Neuron (in vitro differentiated cells): ENCODE data around the gene CFAP300.

Experiments used
- H2AFZ ChIP-seq: one replicate; pipeline ENCODE4 v1.6.1; 2013; ENCODE audit warnings: low read depth, mild to moderate bottlenecking, inconsistent platforms, low read length, moderate library complexity
- H3K27me3 ChIP-seq: one replicate; pipeline ENCODE4 v1.6.1; 2013; ENCODE audit warnings: low read length; ENCODE audit not compliant: insufficient read depth
- H3K36me3 ChIP-seq: one replicate; pipeline ENCODE4 v1.6.1; 2013; ENCODE audit warnings: low read length; ENCODE audit not compliant: insufficient read depth
- H3K4me1 ChIP-seq: one replicate; pipeline ENCODE4 v1.6.1; 2013; ENCODE audit warnings: low read length; ENCODE audit not compliant: insufficient read depth
- H3K4me3 ChIP-seq: 2 replicates; pipeline ENCODE4 v1.5.1; 2013; ENCODE audit warnings: mild to moderate bottlenecking, low read length, moderate library complexity
- H3K9me3 ChIP-seq: one replicate; pipeline ENCODE4 v1.6.1; 2013; ENCODE audit warnings: low read length

Gene CFAP300

DNA sequence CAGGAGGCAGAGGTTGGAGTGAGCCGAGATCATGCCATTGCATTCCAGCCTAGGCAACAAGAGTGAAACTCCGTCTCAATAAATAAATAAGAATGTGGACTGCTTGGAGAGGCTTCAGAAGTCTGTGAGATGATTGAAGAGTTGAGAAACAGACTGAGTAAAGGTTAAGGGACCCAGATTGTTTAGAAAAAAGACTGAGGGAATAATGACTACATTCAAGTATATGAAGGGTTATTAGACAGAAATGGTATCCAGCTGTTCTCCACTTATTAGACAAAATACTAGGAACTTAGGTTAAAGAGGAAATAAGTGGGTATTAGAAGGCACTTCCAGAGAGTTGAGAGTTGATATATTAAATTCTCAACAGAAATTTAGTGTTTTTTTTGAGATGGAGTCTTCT lies 52.5 kb downstream of the CFAP300 start:
- Histone ChIP-seq H3K9me3 (no peaks in the 10 kb centered on the region), H2AFZ (no peak overlapping the region), H3K36me3 (no peaks in the 10 kb centered on the region), H3K4me3 (no peak overlapping the region), H3K27me3 (no peaks in the 10 kb centered on the region), H3K4me1 (no peaks in the 10 kb centered on the region)

DNA sequence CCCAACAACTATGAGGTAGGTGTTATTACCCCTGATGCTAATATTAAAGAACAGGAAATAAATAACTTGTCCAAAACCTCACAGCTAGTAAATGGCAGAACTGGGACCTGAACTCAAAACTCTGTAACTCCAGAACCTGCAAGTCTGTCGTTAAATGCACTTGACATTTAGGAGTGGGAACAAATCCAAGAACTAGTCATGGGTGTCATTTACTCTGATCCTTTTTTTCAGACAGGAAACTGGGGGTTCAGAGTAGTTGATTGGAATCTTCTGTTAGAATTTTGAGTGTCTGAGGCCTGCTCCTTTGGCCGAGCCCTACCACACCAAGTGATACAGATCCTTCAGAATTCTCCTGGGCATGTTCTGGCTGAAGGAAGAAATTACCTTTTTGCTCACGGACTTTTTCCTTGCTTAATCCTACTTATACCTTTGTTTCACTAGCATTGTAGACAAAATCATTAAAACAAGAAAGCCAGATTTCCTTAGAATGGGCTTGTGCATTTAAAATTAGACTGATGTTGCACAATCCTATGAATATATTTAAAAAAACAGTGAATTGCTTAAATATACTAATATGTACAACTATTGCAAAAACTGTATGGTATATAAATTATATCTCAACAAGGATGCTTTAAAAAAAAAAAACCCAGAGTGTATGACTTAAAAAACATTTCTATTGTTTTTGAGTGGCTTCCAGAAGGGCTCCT lies 61.6 kb downstream of the CFAP300 start:
- Histone ChIP-seq H3K9me3 (no peaks in the 10 kb centered on the region), H3K4me1 (peaks cover 18% of the 10 kb centered on the region), H2AFZ (no peak overlapping the region), H3K4me3 (peak overlapping the region; percentile 97), H3K36me3 (no peaks in the 10 kb centered on the region), H3K27me3 (no peaks in the 10 kb centered on the region)

DNA sequence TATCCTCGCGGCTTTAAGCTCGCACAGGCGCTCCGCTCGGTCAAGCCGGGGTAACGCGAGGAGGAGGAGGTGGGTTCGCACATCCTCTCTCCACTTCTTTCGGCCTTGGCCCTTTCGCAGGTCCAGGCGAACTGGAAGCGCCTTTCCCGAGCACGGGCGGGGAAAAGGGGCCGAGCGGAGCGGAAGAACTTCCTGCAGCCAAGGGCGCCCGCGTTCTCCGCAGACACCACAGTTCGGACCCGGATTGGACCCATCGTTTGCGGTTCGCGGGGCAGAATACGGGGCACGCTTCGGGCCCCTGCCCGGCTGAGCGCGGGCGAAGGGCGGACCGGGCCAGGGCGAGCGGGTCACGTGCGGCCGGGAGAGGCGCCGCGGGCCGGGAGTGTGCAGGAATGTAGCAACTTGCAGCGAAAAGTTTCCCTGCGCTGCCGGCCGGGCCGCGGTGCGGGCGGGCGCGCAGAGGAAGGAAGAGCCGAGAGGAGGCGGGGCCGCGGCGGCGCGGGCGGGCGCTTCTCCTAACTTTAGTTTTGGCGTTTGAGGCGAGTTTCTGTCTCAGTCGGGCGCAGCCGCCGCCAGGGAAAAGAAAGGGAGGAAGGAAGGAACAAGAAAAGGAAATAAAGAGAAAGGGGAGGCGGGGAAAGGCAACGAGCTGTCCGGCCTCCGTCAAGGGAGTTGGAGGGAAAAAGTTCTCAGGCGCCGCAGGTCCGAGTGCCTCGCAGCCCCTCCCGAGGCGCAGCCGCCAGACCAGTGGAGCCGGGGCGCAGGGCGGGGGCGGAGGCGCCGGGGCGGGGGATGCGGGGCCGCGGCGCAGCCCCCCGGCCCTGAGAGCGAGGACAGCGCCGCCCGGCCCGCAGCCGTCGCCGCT lies 62.9 kb downstream of the CFAP300 start, which contains the start of gene YAP1:
Gene YAP1 (plus strand): TSS at position 552 of the 865 bp plus-strand sequence. CDS start 402 bp downstream, outside the sequence.
- no peaks in the 10 kb centered on the region for H3K27me3 ChIP-seq
- H3K36me3 ChIP-seq = peaks cover 8% of the 10 kb centered on the region
- no peaks in the 10 kb centered on the region for H3K9me3 ChIP-seq

DNA sequence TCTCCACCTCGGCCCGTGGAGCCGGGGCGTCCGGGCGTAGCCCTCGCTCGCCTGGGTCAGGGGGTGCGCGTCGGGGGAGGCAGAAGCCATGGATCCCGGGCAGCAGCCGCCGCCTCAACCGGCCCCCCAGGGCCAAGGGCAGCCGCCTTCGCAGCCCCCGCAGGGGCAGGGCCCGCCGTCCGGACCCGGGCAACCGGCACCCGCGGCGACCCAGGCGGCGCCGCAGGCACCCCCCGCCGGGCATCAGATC lies 63.4 kb downstream of the CFAP300 start:
- Histone ChIP-seq H3K4me3 (peak overlapping the region; percentile 97), H3K36me3 (peaks cover 8% of the 10 kb centered on the region), H3K9me3 (no peaks in the 10 kb centered on the region), H3K4me1 (peaks cover 36% of the 10 kb centered on the region), H3K27me3 (no peaks in the 10 kb centered on the region), H2AFZ (peak overlapping the region; percentile 94)

More for the DNA sequence above, 62.9 kb downstream of the CFAP300 start, which contains the start of gene YAP1:
- Histone ChIP-seq H3K4me1 (peaks cover 30% of the 10 kb centered on the region), H2AFZ (peak within 1 kb of the TSS; percentile 94), H3K4me3 (peak within 1 kb of the TSS; percentile 97)

DNA sequence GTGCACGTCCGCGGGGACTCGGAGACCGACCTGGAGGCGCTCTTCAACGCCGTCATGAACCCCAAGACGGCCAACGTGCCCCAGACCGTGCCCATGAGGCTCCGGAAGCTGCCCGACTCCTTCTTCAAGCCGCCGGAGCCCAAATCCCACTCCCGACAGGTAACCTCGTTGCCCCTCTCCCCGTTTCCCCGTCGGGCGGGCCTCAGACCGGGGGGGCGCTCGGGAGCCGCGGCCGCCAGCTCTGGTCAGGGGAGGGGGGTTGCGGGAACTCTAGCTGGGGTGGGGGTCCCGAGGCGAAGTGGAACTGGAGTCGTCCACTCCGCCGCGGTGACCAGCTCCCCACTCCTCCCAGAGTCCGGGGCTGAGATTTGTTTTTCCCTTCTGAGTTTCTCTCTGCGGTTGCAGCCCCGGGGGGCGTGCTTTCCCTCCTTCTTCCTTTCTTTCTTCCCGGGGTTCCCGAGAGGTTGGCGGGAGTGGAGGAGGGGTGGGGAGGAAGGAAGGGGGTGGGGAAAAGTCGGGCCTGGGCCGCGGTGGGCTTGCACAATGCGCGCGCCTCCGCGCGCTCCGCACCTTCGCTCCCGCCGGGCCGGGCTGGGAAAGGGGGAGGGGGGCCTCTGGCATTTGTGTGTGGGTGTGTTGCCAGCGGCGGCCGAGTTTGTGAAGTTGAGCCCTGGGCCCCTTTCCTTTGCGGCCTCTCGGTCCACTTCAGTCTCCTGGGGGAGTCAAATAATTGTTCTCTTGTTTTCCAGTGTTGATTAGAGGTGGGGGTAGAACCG lies 64.0 kb downstream of the CFAP300 start:
- H3K4me3 ChIP-seq = peak overlapping the region; percentile 97

DNA sequence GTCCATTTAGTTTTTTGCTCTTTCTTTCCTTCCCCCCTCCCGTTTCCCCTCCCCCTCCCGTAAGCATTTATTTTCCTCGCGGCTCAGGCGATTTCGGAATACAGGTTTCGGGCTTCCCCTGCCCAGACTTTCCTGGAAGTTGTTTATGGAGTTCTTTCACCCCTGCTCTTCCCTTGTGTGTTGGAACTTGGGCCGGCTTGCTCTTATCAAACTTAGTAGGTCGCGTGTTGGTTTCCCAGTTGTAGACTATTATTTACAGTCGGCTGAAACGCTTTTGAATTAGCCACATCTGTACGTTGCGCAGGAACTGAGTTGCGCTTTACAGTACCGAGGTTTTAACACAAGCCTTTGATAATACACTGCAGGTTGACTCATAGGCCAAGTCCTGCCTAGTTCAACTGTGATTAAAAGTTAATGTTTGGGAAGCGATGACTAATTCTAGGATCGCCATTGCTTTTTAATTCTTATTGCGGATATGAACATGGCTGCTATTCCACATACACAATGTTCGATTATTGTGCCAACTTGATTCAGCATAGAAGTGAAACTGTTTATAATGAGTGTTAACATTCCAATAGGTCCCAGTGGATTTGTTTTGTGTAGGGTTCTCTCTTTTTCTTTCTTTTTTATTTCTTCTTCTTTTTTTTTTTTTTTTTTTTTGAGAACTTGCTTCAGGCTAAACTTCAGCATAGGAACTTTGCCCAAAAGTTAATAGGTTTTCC lies 64.7 kb downstream of the CFAP300 start:
- H3K36me3 ChIP-seq = peaks cover 11% of the 10 kb centered on the region
- H3K27me3 ChIP-seq = no peaks in the 10 kb centered on the region
- H3K4me1 ChIP-seq = peaks cover 45% of the 10 kb centered on the region

More for the DNA sequence above, 64.0 kb downstream of the CFAP300 start:
- Histone ChIP-seq H2AFZ (peak overlapping the region; percentile 94), H3K27me3 (no peaks in the 10 kb centered on the region), H3K4me1 (peaks cover 41% of the 10 kb centered on the region), H3K9me3 (no peaks in the 10 kb centered on the region), H3K36me3 (peaks cover 9% of the 10 kb centered on the region)

DNA sequence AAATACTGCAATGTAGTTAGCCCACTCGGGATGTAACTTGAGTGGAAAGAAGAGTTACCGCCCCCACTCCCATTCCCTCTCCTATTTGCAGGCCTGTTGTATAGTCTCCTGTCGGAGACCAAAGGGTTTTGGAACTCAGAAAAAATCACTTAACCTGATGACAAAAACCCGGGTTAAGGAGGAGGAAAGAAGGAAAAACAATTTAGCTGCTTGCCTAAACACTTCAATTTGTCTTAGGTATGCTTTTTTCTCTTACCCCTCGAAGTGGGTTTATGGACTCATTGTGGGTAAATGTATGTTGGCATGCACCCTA lies 65.2 kb downstream of the CFAP300 start:
- Histone ChIP-seq H3K4me3 (peak overlapping the region; percentile 97), H3K27me3 (no peaks in the 10 kb centered on the region), H3K36me3 (peaks cover 11% of the 10 kb centered on the region), H3K9me3 (no peaks in the 10 kb centered on the region), H3K4me1 (peaks cover 49% of the 10 kb centered on the region), H2AFZ (no peak overlapping the region)

More for the DNA sequence above, 64.7 kb downstream of the CFAP300 start:
- H3K4me3 ChIP-seq = peak overlapping the region; percentile 97
- no peaks in the 10 kb centered on the region for H3K9me3 ChIP-seq
- H2AFZ ChIP-seq = peak overlapping the region; percentile 37

DNA sequence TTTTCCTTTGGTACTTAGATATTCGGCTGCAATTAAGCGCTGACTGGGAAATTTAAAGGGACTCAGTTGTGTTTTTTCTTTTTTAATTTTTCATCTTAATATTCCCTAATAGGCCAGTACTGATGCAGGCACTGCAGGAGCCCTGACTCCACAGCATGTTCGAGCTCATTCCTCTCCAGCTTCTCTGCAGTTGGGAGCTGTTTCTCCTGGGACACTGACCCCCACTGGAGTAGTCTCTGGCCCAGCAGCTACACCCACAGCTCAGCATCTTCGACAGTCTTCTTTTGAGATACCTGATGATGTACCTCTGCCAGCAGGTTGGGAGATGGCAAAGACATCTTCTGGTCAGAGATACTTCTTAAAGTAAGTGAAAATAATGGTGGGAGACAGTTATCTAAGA lies 66.8 kb downstream of the CFAP300 start:
- Histone ChIP-seq H3K4me1 (peaks cover 54% of the 10 kb centered on the region), H3K36me3 (peaks cover 11% of the 10 kb centered on the region), H3K9me3 (no peaks in the 10 kb centered on the region), H2AFZ (no peak overlapping the region), H3K27me3 (no peaks in the 10 kb centered on the region), H3K4me3 (peak overlapping the region; percentile 5)

DNA sequence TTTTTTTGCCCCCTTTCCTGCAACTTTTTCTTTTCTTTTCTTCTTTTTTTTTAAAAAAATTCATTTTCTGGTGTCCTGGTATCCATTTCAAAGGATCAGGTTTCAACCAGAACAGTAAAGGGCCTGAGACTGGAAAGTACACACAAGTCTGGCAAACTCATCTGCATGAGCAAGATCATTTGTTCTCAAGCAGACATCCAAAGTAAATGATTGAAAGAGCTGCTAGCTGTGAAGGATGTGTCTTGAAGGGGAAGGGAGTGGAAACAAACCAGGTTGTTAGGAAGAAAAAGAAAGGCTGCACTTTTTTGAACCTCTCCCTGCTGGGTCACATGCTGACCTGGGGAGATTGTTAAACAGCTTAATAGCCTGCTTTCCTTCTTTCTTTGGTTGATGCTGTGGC lies 68.3 kb downstream of the CFAP300 start:
- Histone ChIP-seq H3K36me3 (peaks cover 11% of the 10 kb centered on the region), H3K9me3 (no peaks in the 10 kb centered on the region), H2AFZ (no peak overlapping the region), H3K4me3 (no peak overlapping the region), H3K4me1 (peaks cover 63% of the 10 kb centered on the region), H3K27me3 (no peaks in the 10 kb centered on the region)

DNA sequence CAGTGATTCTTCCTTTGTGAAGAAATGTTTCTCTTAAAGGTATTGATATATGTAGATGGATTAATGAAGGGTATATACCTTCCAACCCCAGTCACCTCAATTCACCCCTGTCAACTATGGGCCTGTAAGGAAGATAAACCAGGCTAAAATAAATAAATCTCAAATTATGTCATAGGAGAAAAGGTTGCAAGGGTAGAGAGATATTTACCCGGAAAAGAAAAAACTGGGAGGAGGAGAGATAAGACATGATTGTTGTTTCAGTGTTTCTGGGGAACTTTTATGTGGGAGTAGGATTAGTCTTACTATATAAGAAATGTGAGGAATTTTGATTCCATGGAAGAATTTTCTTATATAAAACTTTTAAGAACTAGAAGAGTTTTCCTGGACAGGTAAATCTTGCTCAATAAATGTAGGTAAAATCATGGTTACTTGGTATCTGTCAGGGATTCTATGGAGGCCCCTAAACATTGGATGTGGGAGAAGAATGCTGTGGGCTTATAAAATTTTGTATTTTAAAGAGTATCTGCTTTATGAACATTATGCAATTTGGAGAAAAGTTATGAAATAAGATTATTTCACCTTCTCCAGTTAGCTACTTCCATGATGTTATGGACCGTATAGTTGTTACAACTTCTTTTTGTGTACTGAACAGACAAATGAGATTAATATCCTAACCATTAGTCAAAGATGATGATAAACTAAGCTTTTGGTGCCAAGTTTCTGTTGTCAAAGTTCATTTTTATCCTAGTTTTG lies 69.4 kb downstream of the CFAP300 start:
- no peaks in the 10 kb centered on the region for H3K9me3 ChIP-seq
- peaks cover 11% of the 10 kb centered on the region for H3K36me3 ChIP-seq
- peaks cover 68% of the 10 kb centered on the region for H3K4me1 ChIP-seq
- no peak overlapping the region for H3K4me3 ChIP-seq
- no peak overlapping the region for H2AFZ ChIP-seq
- no peaks in the 10 kb centered on the region for H3K27me3 ChIP-seq

DNA sequence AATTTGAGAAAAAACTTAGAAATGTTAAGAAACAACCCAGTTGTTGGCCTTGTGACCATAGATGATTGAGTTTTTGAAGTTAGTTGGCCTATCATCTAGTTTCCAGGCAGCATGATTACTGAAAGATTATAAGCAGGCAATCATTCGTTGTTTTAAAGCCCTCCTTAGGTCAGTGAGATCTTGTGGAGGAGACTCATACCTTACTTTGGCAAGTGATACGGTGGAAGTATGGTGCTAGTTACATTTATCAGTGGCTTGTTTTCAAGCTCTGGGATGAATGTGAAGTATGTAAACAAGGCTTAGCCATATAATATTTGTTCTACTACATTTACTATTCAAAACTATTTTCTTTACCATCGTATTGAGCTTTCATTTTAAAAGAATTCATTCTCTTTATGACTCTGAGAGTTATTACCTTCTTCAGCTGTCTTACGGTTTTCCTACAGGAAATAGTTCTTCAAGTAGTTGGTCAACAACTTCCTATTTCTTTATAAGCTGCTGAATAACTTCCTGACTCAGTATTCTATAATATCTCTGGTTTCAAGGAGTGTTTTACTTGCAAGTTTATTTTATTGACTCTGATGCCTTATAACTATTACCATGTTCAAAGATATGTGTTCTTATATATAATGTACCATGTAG lies 70.4 kb downstream of the CFAP300 start:
- peaks cover 2% of the 10 kb centered on the region for H3K9me3 ChIP-seq
- no peaks in the 10 kb centered on the region for H3K27me3 ChIP-seq
- peaks cover 11% of the 10 kb centered on the region for H3K36me3 ChIP-seq
- peaks cover 68% of the 10 kb centered on the region for H3K4me1 ChIP-seq
- no peak overlapping the region for H2AFZ ChIP-seq
- H3K4me3 ChIP-seq = no peak overlapping the region

DNA sequence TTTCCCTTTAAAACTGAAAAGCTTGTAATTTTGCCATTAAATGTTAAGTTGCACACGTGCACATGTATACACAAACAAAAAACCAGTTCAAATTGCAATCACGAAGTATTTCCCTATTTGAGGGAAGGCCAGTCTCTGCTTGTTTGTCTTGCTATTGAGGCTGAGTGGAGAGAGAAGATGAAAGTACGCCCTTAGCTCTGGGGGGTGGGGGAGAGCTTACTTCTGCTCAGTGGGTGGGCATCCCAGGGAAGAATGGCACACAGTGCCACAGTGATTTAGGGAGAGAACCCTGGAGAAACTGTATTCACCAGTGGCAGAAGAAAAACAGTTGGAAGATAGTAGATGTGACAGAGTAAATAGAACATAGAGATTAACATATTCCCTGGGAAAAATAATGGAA lies 71.7 kb downstream of the CFAP300 start:
- Histone ChIP-seq H2AFZ (no peak overlapping the region), H3K36me3 (peaks cover 11% of the 10 kb centered on the region), H3K4me1 (peaks cover 58% of the 10 kb centered on the region), H3K27me3 (no peaks in the 10 kb centered on the region), H3K4me3 (no peak overlapping the region), H3K9me3 (peaks cover 2% of the 10 kb centered on the region)
